ENCODE data around the gene FBXL16.

The FBXL16 gene

GRCh38 chr16:652454-653305, 52.9 kb downstream of the FBXL16 start:
- H3K27me3 Mint-ChIP-seq (ENCODE audit: low read depth): no peaks in the 10 kb centered on the region
- H3K4me1 Mint-ChIP-seq (ENCODE audit: low read depth): peaks cover 5% of the 10 kb centered on the region
- no peaks in the 10 kb centered on the region for H3K36me3 Mint-ChIP-seq (ENCODE audit: low read depth)
- H3K27ac Mint-ChIP-seq: no peak overlapping the region
- no peak overlapping the region for H3K4me3 Mint-ChIP-seq
- no peaks in the 10 kb centered on the region for H3K9me3 Mint-ChIP-seq

GRCh38 chr16:651844-652243, 53.8 kb downstream of the FBXL16 start:
- Mint-ChIP-seq H3K4me3 (no peak overlapping the region), H3K9me3 (no peaks in the 10 kb centered on the region), H3K27ac (no peak overlapping the region), H3K27me3 (ENCODE audit: low read depth) (no peaks in the 10 kb centered on the region), H3K36me3 (ENCODE audit: low read depth) (no peaks in the 10 kb centered on the region), H3K4me1 (ENCODE audit: low read depth) (peaks cover 5% of the 10 kb centered on the region)

- Mint-ChIP-seq H3K4me1 (ENCODE audit: low read depth) (peaks cover 6% of the 10 kb centered on the region), H3K27me3 (ENCODE audit: low read depth) (no peaks in the 10 kb centered on the region), H3K4me3 (peak overlapping the region; percentile 67), H3K36me3 (ENCODE audit: low read depth) (no peaks in the 10 kb centered on the region), H3K27ac (no peak overlapping the region), H3K9me3 (no peaks in the 10 kb centered on the region)
These were observed 56.0 kb downstream of the FBXL16 start for GRCh38 chr16:649631-650030.

- H3K36me3 Mint-ChIP-seq (ENCODE audit: low read depth): no peaks in the 10 kb centered on the region
- no peaks in the 10 kb centered on the region for H3K27me3 Mint-ChIP-seq (ENCODE audit: low read depth)
- peak within 1 kb of the TSS; percentile 77 for H3K4me3 Mint-ChIP-seq
- peaks cover 10% of the 10 kb centered on the region for H3K4me1 Mint-ChIP-seq (ENCODE audit: low read depth)
- H3K9me3 Mint-ChIP-seq: no peaks in the 10 kb centered on the region
- peak within 1 kb of the TSS; percentile 49 for H3K27ac Mint-ChIP-seq
These were observed 56.6 kb downstream of the FBXL16 start, which contains the start of gene WDR90 for GRCh38 chr16:648781-649589. TSS of gene WDR90 (plus strand) at chr16:649365. CDS start at chr16:649417, 52 bp downstream.

GRCh38 chr16:648071-648780, 57.4 kb downstream of the FBXL16 start:
- Mint-ChIP-seq H3K27ac (peak overlapping the region; percentile 49), H3K9me3 (no peaks in the 10 kb centered on the region), H3K4me1 (ENCODE audit: low read depth) (peaks cover 13% of the 10 kb centered on the region), H3K27me3 (ENCODE audit: low read depth) (no peaks in the 10 kb centered on the region), H3K36me3 (ENCODE audit: low read depth) (no peaks in the 10 kb centered on the region), H3K4me3 (peak overlapping the region; percentile 77)

GRCh38 chr16:647173-647902, 58.3 kb downstream of the FBXL16 start:
- Mint-ChIP-seq H3K27me3 (ENCODE audit: low read depth) (no peaks in the 10 kb centered on the region), H3K4me1 (ENCODE audit: low read depth) (peaks cover 13% of the 10 kb centered on the region), H3K4me3 (no peak overlapping the region), H3K36me3 (ENCODE audit: low read depth) (no peaks in the 10 kb centered on the region), H3K9me3 (no peaks in the 10 kb centered on the region), H3K27ac (no peak overlapping the region)

- Mint-ChIP-seq H3K27ac (no peak overlapping the region), H3K4me1 (ENCODE audit: low read depth) (peaks cover 13% of the 10 kb centered on the region), H3K4me3 (no peak overlapping the region), H3K9me3 (no peaks in the 10 kb centered on the region), H3K36me3 (ENCODE audit: low read depth) (no peaks in the 10 kb centered on the region), H3K27me3 (ENCODE audit: low read depth) (no peaks in the 10 kb centered on the region)
These were observed 58.9 kb downstream of the FBXL16 start for GRCh38 chr16:646679-647172.

- Mint-ChIP-seq H3K27ac (no peak overlapping the region), H3K9me3 (no peaks in the 10 kb centered on the region), H3K36me3 (ENCODE audit: low read depth) (no peaks in the 10 kb centered on the region), H3K4me3 (no peak overlapping the region), H3K4me1 (ENCODE audit: low read depth) (peaks cover 13% of the 10 kb centered on the region), H3K27me3 (ENCODE audit: low read depth) (no peaks in the 10 kb centered on the region)
These were observed 59.5 kb downstream of the FBXL16 start for GRCh38 chr16:645852-646678.

- H3K27ac Mint-ChIP-seq: no peak overlapping the region
- no peaks in the 10 kb centered on the region for H3K27me3 Mint-ChIP-seq (ENCODE audit: low read depth)
- peaks cover 15% of the 10 kb centered on the region for H3K4me1 Mint-ChIP-seq (ENCODE audit: low read depth)
- no peaks in the 10 kb centered on the region for H3K36me3 Mint-ChIP-seq (ENCODE audit: low read depth)
- no peaks in the 10 kb centered on the region for H3K9me3 Mint-ChIP-seq
- peak overlapping the region; percentile 73 for H3K4me3 Mint-ChIP-seq
These were observed 61.0 kb downstream of the FBXL16 start for GRCh38 chr16:644556-644955.

- Mint-ChIP-seq H3K27ac (no peak overlapping the region), H3K27me3 (ENCODE audit: low read depth) (no peaks in the 10 kb centered on the region), H3K4me1 (ENCODE audit: low read depth) (peaks cover 12% of the 10 kb centered on the region), H3K36me3 (ENCODE audit: low read depth) (no peaks in the 10 kb centered on the region), H3K9me3 (no peaks in the 10 kb centered on the region), H3K4me3 (peak overlapping the region; percentile 70)
These were observed 62.6 kb downstream of the FBXL16 start for GRCh38 chr16:643050-643368.
